ENCODE results near the gene IZUMO2.
"Not testable (repeated sequence)": the region's sequence is repeated elsewhere in the genome, so short reads cannot be mapped to it uniquely, and the experiment has no call there.

IZUMO2 gene

DNA sequence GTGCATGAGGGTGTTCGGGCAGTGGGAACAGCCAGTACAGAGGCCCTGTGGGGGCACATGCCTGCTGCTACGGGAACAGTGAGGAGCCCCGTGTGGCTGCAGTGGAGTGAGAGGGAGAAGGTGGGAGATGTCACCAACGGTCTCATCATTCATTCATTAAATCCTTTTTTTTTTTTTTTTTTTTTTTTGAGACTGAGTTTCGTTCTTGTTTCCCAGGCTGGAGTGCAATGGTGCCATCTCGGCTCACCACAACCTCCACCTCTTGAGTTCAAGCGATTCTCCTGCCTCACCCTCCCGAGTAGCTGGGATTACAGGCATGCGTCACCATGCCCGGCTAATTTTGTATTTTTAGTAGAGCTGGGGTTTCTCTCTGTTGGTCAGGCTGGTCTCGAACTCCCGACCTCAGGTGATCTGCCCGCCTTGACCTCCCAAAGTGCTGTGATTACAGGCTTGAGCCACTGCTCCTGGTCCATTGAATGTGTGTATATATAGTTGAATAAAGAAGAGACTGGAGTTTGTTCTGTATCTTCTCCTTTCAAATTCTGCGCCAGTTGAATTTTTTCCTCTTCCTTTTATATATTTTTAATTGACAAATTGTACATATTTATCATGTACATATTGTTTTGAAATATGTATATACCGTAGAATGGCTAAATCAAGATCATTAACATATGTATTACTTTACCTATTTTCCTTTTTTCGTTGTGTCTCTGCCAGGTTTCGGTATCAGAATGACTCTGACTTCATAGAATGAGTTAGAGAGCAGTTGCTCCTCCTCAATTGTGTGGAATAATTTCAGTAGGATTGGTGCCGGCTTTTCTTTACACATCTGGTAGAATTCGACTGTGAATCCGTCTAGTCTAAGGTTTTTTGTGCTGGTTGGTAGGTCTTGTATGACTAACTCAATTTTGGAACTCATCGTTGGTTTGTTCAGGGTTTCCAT lies 28.0 kb downstream of the IZUMO2 start:
- DNase-seq, result not testable (repeated sequence)

- not testable (repeated sequence) for DNase-seq
These were observed 29.3 kb downstream of the IZUMO2 start for GRCh38 chr19:50133518-50134492.

- DNase-seq, result not testable (repeated sequence)
These were observed 59.1 kb downstream of the IZUMO2 start for GRCh38 chr19:50104012-50104411.

DNA sequence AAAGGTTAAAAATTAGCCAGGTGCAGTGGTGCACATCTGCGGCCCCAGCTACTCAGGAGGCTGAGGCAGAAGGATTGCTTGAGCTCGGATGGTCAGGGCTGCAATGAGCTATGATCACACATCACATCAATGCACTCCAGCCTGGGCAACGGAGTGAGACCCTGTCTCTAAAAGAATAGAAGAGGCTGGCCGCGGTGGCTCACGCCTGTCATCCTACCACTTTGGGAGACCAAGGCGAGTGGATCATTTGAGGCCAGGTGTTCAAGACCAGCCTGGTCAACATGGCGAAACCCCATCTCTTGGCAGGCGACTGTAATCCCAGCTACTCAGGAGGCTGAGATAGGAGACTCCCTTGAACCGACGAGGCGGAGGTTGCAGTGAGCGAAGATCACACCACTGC lies 59.7 kb downstream of the IZUMO2 start:
- DNase-seq, result not testable (repeated sequence)

Data from central memory CD4-positive, alpha-beta T cell (primary cell).